8988T (cell line): ENCODE data around the gene GPR45.
A peak's percentile ranks its signal among the peaks of the same experiment; 100 is the strongest.

Experiments
- DNase-seq: peaks from one replicate; pipeline ENCODE4 v3.0.0; 2011

The GPR45 gene

DNA sequence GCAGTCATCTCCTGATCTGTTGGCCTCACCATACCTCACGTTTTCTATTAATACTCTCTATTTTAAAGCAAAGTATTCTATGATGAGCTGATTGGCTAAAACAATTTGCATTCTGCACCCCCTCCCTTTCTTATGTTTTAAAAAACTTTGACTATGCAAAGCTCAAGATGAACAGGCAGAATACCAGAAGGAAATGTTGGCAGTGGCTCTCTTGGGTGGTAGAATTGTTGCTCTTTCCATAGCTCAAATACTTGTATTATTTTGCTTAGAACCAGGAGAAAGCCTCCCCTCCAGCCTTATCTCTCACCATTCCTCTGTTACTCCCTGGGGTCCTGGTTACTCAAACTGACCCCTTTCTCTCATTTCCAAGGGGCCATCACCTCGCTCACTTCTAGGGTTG, 14.4 kb downstream of the GPR45 start:
- no peak for DNase-seq

DNA sequence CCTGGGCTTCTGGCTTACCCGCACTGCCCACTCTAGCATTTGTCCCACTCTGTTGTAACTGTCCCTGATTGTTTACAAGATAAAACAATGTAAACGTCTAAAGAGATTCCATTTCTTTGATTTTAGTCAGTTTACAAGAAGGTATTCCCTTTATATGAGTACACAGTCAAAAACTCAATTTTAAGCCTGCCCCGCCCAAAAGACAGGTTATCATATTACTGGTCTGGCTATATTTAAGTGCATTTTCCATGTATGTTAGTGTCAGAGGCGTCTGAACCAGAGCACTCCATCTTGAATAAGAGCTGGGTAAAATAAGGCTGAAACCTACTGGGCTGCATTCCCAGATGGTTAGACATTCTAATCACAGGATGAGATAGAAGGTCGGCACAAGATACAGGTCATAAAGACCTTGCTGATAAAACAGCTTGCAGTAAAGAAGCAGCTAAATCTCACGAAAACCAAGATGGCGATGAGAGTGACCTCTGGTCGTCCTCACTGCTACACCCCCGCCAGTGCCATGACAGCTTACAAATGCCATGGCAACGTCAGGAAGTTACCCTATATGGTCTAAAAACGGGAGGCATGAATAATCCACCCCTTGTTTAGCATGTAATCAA, 15.0 kb downstream of the GPR45 start:
- no peak for DNase-seq

DNA sequence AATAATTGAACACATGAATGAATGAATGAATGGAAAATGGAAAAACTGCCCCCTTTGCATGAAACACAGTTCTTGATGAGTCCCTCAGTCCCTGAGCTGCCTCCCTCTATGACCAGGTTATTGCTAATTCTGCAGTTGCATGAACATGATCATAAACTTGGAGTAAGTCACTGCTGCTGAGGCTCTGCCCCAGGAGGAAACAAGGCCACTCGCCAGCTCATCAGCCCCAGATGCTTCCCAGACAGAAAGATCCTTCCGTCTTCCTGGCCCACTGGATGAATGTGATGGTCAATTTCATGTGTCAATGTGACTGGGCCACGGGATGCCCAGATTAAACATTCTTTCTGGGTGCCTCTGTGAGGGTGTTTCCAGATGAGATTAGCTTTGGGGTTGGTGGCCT, 16.4 kb downstream of the GPR45 start:
- DNase-seq: no peak

DNA sequence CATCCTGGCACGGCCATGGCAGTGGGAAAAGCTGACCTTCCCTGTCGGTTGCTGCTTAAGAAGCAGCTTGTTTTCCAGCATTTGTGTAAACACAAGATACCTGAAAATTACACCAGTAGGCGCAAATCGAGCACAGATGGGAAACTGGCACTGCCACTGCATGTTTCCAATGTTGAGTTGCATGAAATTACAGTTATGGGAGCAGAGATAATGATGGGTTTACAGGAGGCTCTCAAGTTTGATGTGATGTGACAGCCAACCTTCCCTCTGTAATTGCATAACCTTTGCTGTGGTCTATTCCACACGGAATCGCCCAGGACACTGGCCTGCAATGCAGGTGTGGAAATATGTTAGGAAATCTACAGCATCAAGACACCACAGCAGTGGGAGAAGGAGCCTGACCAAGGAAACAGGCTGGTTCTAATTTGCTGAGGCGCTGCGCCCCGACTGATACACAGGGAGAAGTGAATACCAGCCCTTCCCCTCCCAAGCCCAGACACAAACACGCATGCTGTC, 17.4 kb downstream of the GPR45 start:
- no peak for DNase-seq

DNA sequence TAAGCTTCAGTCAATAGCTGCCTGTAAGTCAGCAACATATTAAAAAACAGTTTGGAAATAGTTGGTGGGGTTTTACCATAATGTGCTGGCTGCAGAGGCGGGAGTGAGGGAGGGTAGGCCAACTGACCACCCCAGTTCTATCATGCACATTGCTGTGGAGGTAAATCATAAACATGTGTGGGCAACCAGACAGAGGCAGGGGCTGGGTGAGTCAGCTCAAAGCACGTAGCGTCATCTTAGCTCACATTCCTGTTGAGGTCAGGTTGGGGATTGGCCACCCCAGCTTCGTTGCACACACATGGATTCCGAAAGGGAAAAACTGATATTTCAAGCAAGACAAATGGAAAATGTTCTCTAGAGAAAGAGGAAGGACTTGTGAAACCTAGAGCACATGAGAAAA, 19.5 kb downstream of the GPR45 start:
- DNase-seq: no peak

DNA sequence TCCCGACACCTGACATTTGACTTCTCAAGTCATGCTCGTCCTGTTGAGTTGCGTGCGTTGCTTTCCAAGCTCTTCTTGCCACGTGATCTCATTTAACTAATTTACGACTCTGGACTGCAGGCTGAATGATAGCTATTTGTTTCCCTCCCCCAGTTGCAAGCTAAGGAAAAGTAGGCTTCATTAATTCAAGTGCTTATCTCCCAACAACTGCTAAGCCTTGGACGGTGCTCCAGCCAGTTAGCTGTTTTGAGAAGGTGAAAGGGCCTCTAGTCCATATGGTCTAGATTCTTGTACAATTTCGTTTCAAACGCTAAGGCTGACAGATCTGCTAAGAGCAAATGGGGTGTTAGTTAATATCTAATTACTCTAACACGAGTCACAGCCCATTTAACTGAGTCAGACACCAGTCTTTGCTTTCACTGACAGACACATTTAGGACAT, 21.1 kb downstream of the GPR45 start:
- DNase-seq: no peak

DNA sequence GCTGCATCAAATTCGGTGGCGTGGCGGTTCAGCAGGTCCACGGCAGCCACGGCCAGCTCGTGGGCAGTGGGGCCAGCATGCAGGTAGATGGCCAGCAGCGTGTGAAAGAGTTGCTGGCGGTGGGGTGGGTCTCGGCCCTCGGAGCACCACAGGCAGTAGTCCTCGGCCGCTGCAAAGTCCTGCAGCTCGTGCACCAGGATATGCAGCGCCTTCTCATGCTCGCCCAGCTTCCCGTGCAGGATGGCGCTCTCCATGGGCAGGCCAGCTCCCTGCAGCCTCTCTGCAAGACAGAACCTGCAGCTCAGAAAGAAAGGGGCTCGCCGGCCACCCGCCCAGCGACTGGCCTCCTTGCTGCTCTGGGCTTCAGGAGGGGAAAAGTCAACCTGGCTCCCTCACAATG, 27.9 kb downstream of the GPR45 start:
- no peak for DNase-seq

DNA sequence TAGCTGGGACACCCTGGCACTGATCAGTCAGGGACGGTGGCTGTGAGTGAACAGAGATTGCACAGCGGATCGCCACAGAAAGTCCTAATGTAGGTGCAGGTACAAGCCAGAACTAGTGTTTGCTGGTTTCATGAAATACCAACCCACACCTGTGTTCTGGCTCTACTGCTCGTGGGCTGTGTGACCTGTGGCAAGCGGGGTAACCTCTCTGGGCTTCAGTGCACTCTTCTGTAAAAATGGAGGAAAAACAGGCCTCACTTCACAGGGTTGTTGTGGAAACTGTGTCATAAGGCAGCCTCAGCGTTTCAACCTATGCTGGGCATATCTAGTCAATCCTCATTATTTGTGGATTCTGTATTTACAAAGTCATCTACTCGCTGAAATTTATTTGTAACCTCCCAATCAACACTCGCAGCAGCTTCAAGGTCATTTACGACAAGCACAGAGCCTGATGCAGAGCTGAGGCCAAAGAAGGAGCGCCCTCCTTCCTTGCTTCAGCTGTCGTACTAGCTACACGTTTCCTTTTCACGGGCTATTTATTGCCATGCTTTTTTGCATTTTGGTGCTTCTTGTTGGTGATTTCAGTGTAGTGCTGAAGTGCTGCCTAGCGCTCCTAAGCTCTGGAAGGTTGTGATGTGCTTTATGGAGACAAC, 30.0 kb downstream of the GPR45 start:
- no peak for DNase-seq

DNA sequence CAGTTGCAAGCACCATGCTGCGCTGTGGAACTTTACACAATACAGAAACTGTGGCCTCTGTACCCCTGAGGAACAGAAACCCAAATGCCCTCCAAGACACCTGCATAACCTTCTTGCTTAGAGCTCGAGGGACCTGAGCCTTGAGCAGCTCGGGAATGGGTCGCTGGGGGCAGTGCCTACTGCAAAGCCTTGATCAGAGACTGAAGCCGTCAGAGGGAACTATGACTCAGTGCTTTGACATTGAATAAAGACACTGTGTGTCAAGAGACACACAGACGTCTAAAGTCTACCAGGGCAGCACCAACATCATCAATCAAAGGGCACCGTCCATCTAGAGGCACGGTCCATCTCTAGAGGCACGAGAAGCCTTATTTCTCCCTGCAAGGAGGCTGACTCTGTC, 30.6 kb downstream of the GPR45 start:
- DNase-seq: no peak

DNA sequence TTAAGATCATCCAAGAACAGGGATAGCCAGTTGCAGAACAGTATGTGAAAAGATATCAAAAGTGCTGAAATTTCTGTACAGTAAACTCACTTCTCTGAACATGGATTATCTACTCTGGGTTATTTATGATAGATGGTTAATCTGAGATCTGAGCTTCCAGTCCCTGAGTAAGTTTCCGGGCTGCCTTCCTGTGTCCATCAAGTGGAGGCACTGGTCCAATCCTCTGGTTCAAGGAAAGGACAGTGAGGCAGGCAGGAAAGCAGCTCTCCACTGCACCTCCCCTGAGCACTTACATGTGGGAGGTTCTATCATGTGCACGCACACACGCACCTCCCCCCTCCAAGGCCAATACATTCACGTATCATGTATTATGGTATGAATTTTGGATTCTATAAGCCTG, 32.5 kb downstream of the GPR45 start:
- DNase-seq: no peak

DNA sequence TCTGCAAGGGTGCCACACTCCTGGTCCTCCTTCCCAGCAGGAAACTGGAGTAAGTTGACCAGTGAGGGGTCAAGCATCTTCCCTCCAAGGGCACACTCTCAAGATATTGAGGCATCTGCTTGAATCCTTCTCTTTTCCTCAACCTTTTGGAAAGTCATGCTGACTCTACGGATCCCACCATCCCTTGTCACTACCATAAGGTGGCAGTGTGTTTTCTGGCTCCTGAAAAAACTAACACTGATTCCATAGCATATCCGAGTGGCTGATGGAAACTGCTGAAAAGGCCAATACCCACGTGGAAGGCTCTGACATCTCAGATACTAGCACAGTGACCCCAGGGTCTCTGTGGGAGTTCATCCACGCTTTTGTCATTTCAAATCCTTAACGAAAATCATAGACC, 37.1 kb downstream of the GPR45 start:
- DNase-seq: no peak

DNA sequence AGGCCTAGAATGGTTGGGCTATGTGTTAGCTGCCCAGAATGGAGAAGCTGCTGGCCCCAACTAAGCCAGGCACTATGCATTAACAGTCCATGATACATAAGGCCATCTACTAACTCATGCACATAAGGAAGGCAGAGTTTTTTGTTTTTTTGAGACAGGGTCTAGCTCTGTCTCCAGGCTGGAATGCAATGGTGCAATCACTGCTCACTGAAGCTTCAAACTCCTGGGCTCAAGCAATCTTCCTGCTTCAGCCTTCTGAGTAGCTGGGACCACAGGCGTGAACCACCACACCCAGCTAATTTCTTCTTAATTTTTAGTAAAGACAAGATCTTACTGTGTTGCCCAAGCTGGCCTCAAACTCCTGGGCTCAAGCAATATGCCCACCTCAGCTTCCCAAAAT, 37.6 kb downstream of the GPR45 start:
- no peak for DNase-seq

DNA sequence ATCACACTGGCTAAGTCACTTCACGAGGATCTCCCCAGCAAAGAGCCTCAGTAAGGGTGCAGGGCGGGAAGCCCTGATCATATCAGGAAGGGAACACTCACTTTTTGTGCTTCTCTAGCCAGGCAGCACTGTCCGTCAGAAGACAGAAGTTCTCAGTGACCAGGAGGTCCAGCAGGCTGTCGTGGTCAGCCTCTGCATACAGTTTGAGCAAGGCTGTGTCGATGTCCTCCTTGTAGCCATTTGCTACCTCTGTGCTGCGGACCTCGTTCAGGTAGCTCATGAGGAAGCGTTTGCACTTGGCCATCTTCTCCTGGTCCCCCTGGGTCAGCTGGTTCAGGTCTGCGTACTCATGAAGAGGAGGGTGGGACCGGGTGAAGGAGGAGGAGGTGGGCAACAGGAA, 38.7 kb downstream of the GPR45 start:
- no peak for DNase-seq

DNA sequence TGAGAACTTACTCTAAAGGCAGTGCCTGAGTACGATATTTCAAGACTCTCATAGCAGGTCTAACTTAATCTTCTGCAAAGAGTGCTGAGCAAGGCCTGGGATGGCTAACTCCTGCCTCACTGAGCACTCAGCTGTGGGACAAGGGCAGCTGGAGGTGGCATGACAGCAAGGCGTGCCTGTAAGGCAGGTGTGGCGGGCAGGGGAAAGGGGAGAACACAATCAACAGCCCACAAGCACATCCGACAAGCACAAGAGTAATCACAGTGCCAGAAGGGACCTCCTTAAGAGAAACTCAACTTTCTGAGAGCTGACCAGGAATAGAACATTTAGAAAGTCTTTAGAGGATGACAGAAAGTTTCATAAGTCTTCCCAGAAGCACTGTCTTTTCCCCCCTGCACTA, 42.0 kb downstream of the GPR45 start:
- no peak for DNase-seq

DNA sequence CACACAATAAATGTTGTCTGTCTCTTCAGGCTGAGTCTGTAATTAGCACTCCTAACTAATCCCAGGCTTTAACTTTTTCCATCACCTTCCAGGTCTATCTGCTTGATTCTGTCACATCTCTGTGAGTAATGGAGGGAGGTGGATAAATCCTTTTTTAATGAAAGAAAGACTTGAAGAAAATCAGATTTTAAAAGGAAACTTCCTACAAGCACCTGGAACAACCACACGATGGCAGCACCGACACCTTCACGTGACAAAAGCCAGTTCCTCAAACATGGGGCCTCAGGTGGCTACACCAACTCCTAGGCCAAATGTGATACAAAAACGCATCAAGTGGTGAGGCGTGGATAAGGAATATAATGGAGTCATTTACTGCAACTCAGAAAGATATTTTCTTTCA, 46.1 kb downstream of the GPR45 start:
- DNase-seq: peak; percentile 43

DNA sequence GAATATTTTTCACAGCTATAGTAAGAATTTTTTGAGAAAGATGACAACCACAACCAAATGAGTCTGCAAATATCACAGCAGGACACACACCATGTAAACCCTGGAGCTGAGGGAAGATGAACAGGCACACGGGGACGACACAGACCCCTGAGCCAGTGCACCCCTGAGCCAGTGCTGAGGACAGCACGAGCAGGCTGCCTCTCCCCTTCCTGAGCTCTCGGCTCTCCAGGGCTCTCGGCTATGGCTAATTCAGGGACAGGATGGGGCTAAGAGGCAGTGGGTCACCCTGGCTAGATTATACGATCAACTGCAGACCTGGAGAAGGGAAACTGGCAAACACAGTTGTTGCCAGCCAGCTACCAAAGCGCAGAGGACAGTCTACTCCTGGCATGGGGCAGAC, 46.6 kb downstream of the GPR45 start:
- DNase-seq: no peak

DNA sequence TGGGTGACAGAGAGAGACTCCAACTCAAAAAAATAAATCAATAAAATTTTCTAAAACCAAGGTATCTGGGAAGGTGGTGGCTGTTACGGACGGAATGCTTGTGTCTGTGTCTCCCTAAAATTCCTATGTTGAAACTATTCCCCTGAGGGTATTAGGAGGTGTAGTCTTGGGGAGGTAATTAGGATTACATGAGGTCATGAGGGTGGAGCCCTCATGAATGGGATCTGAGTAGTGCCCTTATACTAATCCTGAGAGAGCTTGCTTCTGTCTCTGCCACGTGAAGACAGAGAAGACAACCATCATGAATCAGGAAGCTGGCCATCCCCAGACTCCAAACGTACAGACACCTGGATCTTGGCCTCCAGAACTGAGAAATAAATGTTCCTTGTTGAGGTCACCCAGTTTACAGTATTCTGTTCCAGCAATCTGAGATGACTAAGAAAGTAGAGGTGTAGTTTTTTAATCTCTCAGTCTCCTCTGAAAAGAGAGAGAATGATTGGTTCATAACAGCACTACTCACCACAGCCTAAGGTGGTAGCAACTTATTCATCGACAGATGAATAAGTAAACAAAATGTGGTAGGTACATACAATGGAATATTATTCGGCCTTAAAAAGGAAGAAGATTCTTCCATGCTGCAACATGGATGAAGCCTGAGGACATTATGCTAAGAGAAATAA, 49.6 kb downstream of the GPR45 start:
- DNase-seq: no peak

DNA sequence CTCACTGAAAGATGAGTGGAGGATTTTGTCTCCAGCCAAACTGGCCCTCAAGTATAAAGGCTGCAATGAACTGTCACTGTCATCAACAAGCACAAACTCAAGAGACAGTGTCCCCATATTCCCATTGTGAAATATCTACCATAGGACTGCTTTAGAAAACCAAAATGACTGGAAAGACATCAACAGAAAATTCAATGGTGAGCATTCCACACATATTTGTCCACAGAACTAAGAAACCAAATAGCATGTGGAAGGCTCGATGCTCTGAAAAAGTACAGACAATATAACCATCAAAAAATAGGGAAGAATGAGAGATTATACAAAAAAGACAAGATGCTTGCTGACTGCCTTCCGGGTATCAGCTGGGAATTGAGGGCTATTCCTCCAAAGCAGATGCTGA, 50.4 kb downstream of the GPR45 start:
- DNase-seq: no peak
